ENCODE results near the gene DNAL4. TPM values are rescaled to one million over a fixed set of nuclear protein-coding genes. Genes with fewer than 3 reads are reported as not detected.
A peak's percentile ranks its signal among the peaks of the same experiment; 100 is the strongest.

Gene DNAL4
- total and polyA plus RNA-seq, 3 experiments from 2014 or later, result 9.1 to 12.3 (median 9.6) TPM

DNA sequence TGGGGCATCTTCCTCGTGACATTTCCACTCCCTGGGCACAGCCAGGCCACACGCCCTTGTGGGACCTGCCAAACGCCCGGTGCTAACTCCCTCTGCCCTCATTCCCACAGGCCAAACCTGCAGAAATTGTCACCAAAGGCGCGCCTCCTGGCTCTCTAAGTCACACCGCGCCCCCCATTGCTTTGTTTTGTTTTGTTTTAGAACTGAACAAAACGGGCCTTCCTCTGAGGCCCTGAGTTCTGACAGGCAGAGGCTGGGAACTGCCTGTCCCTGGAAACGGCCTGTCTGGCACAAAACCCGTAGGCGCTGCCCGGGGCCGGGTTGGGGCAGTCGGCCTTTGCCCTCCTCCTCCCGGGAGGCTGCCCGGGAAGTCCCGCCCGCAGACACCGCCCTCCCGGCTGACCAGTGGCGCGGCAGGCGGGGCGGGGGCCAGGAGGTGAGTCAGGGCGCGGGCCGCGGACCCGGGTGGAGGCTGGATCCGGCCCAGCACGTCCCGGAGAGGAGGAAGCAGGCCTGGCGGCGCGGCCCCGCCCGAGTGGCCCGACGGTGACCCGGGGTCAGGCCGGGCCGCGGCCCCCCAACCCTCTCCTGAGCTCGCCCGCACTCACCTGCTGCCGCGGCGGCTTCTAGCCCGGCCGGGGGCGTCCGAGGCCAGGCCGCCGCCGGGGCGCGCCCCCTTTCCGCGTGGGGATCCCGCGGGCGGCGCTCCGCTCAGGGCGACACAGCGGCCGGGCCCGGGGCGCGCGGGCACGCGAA, 38.6 kb downstream of the DNAL4 start:
- Histone ChIP-seq H3K4me3 (ENCODE audit: low read length) (peak overlapping the region; percentile 98), H3K27ac (ENCODE audit: low read depth, low read length) (peak overlapping the region; percentile 70), H3K27me3 (ENCODE audit: insufficient read depth, low read length, poor library complexity, severe bottlenecking) (no peaks in the 10 kb centered on the region), H3K36me3 (ENCODE audit: insufficient read depth, low read length) (peaks cover 31% of the 10 kb centered on the region), H3K4me1 (ENCODE audit: insufficient read depth, low read length) (peaks cover 64% of the 10 kb centered on the region), H3K9me3 (ENCODE audit: low read length) (no peaks in the 10 kb centered on the region)
- Mint-ChIP-seq H3K4me3 (peak overlapping the region; percentile 93 to 100 (median 99)), H3K36me3 (peaks cover 16 to 48% (median 30%) of the 10 kb centered on the region in 3 donors), H3K9me3 (peaks cover 0 to 2% (median 0%) of the 10 kb centered on the region in 5 donors), H3K4me1 (peaks cover 63 to 68% (median 67%) of the 10 kb centered on the region in 3 donors), H3K27me3 (peaks cover 0 to 8% of the 10 kb centered on the region in 2 donors), H3K27ac (peak overlapping the region; percentile 81 to 100 (median 98))
- peak in 4 of 5 donors; percentile 40 to 71 (median 60) for DNase-seq
- ChIA-PET POLR2A (interaction anchor here (0.6 to 13.0 kb wide), 7 partner anchors 9 to 1155 kb away, joined by 3 to 275 read pairs (median 4); partner anchors contain the start of gene GTPBP1), CTCF (interaction anchor here (1.5 to 5.0 kb wide), 4 partner anchors 12 to 88 kb away, joined by 4 to 38 read pairs (median 20); no protein-coding TSS in a partner anchor)

- peak overlapping the region; percentile 70 for H3K27ac ChIP-seq (ENCODE audit: low read depth, low read length)
- ChIA-PET POLR2A (interaction anchor here (0.6 to 13.0 kb wide), 6 partner anchors 9 to 324 kb away, joined by 3 to 275 read pairs (median 8); partner anchors contain the start of gene GTPBP1), CTCF (interaction anchor here (1.7 to 9.7 kb wide), 3 partner anchors 12 to 88 kb away, joined by 5 to 83 read pairs (median 8); no protein-coding TSS in a partner anchor)
- peaks cover 64 to 72% (median 70%) of the 10 kb centered on the region in 3 donors for H3K4me1 Mint-ChIP-seq
- peak overlapping the region; percentile 81 to 100 (median 98) for H3K27ac Mint-ChIP-seq
- no peaks in the 10 kb centered on the region for H3K27me3 ChIP-seq (ENCODE audit: insufficient read depth, low read length, poor library complexity, severe bottlenecking)
- H3K4me1 ChIP-seq (ENCODE audit: insufficient read depth, low read length), result peaks cover 70% of the 10 kb centered on the region
- peaks cover 0 to 8% of the 10 kb centered on the region in 2 donors for H3K27me3 Mint-ChIP-seq
- peak overlapping the region; percentile 98 for H3K4me3 ChIP-seq (ENCODE audit: low read length)
- H3K4me3 Mint-ChIP-seq, result peak overlapping the region; percentile 93 to 100 (median 99)
- no peak for DNase-seq
- H3K36me3 Mint-ChIP-seq, result peaks cover 16 to 54% (median 34%) of the 10 kb centered on the region in 3 donors
- H3K9me3 Mint-ChIP-seq, result peaks cover 0 to 2% (median 0%) of the 10 kb centered on the region in 5 donors
- no peaks in the 10 kb centered on the region for H3K9me3 ChIP-seq (ENCODE audit: low read length)
- peaks cover 37% of the 10 kb centered on the region for H3K36me3 ChIP-seq (ENCODE audit: insufficient read depth, low read length)
Observed at GRCh38 chr22:38754751-38755154, 39.2 kb downstream of the DNAL4 start.

DNA sequence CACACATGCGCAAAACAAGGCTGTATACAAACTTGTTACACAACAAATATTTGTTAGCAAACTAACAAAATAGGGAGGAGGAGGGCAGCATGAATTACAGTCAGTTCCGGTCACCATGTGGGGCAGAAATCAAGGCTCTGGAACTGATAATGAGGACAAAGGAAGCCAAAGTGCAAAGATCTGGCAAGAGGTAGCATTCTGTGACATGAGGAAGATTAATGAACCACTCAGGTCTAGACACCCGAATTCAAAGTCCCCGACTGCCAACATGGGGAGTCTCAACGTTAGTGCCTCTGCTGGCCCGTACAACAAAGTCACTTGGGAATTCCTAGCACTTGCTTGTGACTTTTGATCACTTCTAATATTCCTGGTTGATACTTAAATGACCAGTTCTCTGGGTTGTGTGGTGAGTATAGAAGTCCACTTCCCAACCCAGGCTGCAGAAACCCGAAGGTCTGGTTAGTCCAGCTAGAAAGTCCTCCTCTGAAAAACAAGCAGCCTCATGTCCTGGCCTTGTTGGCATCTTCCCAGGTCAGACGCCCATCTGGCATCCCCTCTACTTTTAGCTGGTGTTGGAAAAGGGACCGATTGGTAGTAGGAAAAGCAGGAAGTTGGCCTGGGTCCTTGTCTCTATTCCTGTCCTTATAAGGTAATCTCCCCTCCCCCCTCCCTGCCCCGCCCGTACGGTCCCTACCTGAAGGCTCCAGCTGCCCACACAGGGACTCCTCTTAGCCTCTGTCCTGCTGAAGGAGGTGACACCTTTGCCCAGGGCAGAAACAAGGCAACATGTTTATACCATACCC, 39.8 kb downstream of the DNAL4 start:
- Histone ChIP-seq H3K36me3 (ENCODE audit: insufficient read depth, low read length) (peaks cover 43% of the 10 kb centered on the region), H3K27ac (ENCODE audit: low read depth, low read length) (peak overlapping the region; percentile 70), H3K27me3 (ENCODE audit: insufficient read depth, low read length, poor library complexity, severe bottlenecking) (no peaks in the 10 kb centered on the region), H3K9me3 (ENCODE audit: low read length) (no peaks in the 10 kb centered on the region), H3K4me1 (ENCODE audit: insufficient read depth, low read length) (peaks cover 76% of the 10 kb centered on the region), H3K4me3 (ENCODE audit: low read length) (peak overlapping the region; percentile 98)
- H3K27ac Mint-ChIP-seq, result peak overlapping the region; percentile 81 to 100 (median 98)
- DNase-seq, result no peak
- peak overlapping the region; percentile 93 to 100 (median 99) for H3K4me3 Mint-ChIP-seq
- H3K27me3 Mint-ChIP-seq, result peaks cover 0 to 8% of the 10 kb centered on the region in 2 donors
- POLR2A ChIA-PET, result interaction anchor here (0.8 to 13.0 kb wide), 5 partner anchors 8 to 89 kb away, joined by 3 to 275 read pairs (median 13); partner anchors contain the start of gene GTPBP1
- H3K9me3 Mint-ChIP-seq, result peaks cover 0 to 2% (median 0%) of the 10 kb centered on the region in 5 donors
- H3K4me1 Mint-ChIP-seq, result peaks cover 68 to 75% (median 73%) of the 10 kb centered on the region in 3 donors
- CTCF ChIA-PET, result interaction anchor here (1.7 to 9.7 kb wide), 4 partner anchors 12 to 89 kb away, joined by 5 to 83 read pairs (median 8); no protein-coding TSS in a partner anchor
- H3K36me3 Mint-ChIP-seq, result peaks cover 16 to 60% (median 38%) of the 10 kb centered on the region in 3 donors

GRCh38 chr22:38751422-38752346, 42.3 kb downstream of the DNAL4 start:
- H3K4me3 Mint-ChIP-seq, result peak overlapping the region; percentile 93 to 100 (median 99)
- Histone ChIP-seq H3K27ac (ENCODE audit: low read depth, low read length) (peak overlapping the region; percentile 51), H3K9me3 (ENCODE audit: low read length) (no peaks in the 10 kb centered on the region), H3K4me1 (ENCODE audit: insufficient read depth, low read length) (peaks cover 61% of the 10 kb centered on the region), H3K4me3 (ENCODE audit: low read length) (peak overlapping the region; percentile 98), H3K36me3 (ENCODE audit: insufficient read depth, low read length) (peaks cover 59% of the 10 kb centered on the region), H3K27me3 (ENCODE audit: insufficient read depth, low read length, poor library complexity, severe bottlenecking) (no peaks in the 10 kb centered on the region)
- peaks cover 0 to 2% (median 0%) of the 10 kb centered on the region in 5 donors for H3K9me3 Mint-ChIP-seq
- H3K27me3 Mint-ChIP-seq, result peaks cover 0 to 8% of the 10 kb centered on the region in 2 donors
- CTCF ChIA-PET, result interaction anchor here (0.9 to 9.7 kb wide), 11 partner anchors 9 to 252 kb away, joined by 3 to 83 read pairs (median 6); no protein-coding TSS in a partner anchor
- POLR2A ChIA-PET, result interaction anchor here (0.6 to 13.0 kb wide), 11 partner anchors 12 to 489 kb away, joined by 3 to 275 read pairs (median 4); partner anchors contain the start of genes GTPBP1 and TOMM22
- peaks cover 18 to 81% (median 45%) of the 10 kb centered on the region in 3 donors for H3K36me3 Mint-ChIP-seq
- H3K4me1 Mint-ChIP-seq, result peaks cover 53 to 65% (median 58%) of the 10 kb centered on the region in 3 donors
- H3K27ac Mint-ChIP-seq, result peak overlapping the region; percentile 91 to 100 (median 98)
- peak; percentile 68 to 91 (median 88) for DNase-seq

- H3K4me1 Mint-ChIP-seq, result peaks cover 49 to 68% (median 55%) of the 10 kb centered on the region in 3 donors
- Histone ChIP-seq H3K27me3 (ENCODE audit: insufficient read depth, low read length, poor library complexity, severe bottlenecking) (no peaks in the 10 kb centered on the region), H3K4me3 (ENCODE audit: low read length) (peak overlapping the region; percentile 98), H3K27ac (ENCODE audit: low read depth, low read length) (peak overlapping the region; percentile 51), H3K36me3 (ENCODE audit: insufficient read depth, low read length) (peaks cover 66% of the 10 kb centered on the region), H3K9me3 (ENCODE audit: low read length) (no peaks in the 10 kb centered on the region), H3K4me1 (ENCODE audit: insufficient read depth, low read length) (peaks cover 58% of the 10 kb centered on the region)
- DNase-seq, result no peak
- peaks cover 0 to 8% of the 10 kb centered on the region in 2 donors for H3K27me3 Mint-ChIP-seq
- peaks cover 18 to 85% (median 45%) of the 10 kb centered on the region in 3 donors for H3K36me3 Mint-ChIP-seq
- CTCF ChIA-PET, result interaction anchor here (0.9 to 9.7 kb wide), 5 partner anchors 8 to 252 kb away, joined by 3 to 83 read pairs (median 9); no protein-coding TSS in a partner anchor
- POLR2A ChIA-PET, result interaction anchor here (1.3 to 13.0 kb wide), 6 partner anchors 12 to 44 kb away, joined by 4 to 275 read pairs (median 9); partner anchors contain the start of gene GTPBP1
- peaks cover 0 to 2% (median 0%) of the 10 kb centered on the region in 5 donors for H3K9me3 Mint-ChIP-seq
- H3K27ac Mint-ChIP-seq, result peak overlapping the region; percentile 91 to 100 (median 98)
- peak overlapping the region; percentile 93 to 100 (median 99) for H3K4me3 Mint-ChIP-seq
Observed at GRCh38 chr22:38751066-38751421, 42.9 kb downstream of the DNAL4 start.

- H3K27me3 Mint-ChIP-seq, result peaks cover 0 to 8% of the 10 kb centered on the region in 2 donors
- Histone ChIP-seq H3K4me3 (ENCODE audit: low read length) (peak overlapping the region; percentile 98), H3K27me3 (ENCODE audit: insufficient read depth, low read length, poor library complexity, severe bottlenecking) (no peaks in the 10 kb centered on the region), H3K36me3 (ENCODE audit: insufficient read depth, low read length) (peaks cover 70% of the 10 kb centered on the region), H3K4me1 (ENCODE audit: insufficient read depth, low read length) (peaks cover 58% of the 10 kb centered on the region), H3K27ac (ENCODE audit: low read depth, low read length) (peak overlapping the region; percentile 51), H3K9me3 (ENCODE audit: low read length) (no peaks in the 10 kb centered on the region)
- POLR2A ChIA-PET, result interaction anchor here (1.7 to 13.0 kb wide), 4 partner anchors 13 to 44 kb away, joined by 4 to 275 read pairs (median 24); partner anchors contain the start of gene GTPBP1
- peak overlapping the region; percentile 80 to 100 (median 98) for H3K4me3 Mint-ChIP-seq
- CTCF ChIA-PET, result interaction anchor here (1.9 to 9.7 kb wide), 3 partner anchors 17 to 26 kb away, joined by 7 to 83 read pairs (median 41); no protein-coding TSS in a partner anchor
- peak overlapping the region; percentile 91 to 100 (median 98) for H3K27ac Mint-ChIP-seq
- DNase-seq, result no peak
- peaks cover 0 to 2% (median 0%) of the 10 kb centered on the region in 5 donors for H3K9me3 Mint-ChIP-seq
- H3K36me3 Mint-ChIP-seq, result peaks cover 18 to 89% (median 45%) of the 10 kb centered on the region in 3 donors
- peaks cover 49 to 73% (median 55%) of the 10 kb centered on the region in 3 donors for H3K4me1 Mint-ChIP-seq
Observed at GRCh38 chr22:38750638-38751037, 43.3 kb downstream of the DNAL4 start.
